HepG2 (cell line): ENCODE measurements around the gene AFTPH. TPM values are rescaled to one million over a fixed set of nuclear protein-coding genes. Genes with fewer than 3 reads are reported as not detected.

Experiments
- ATF4 ChIP-seq, 2 experiments: fragments of 450-650 bp in 1 of 2; sonication (generic) in 1 of 2; formaldehyde crosslinking; IDR thresholded peaks; 2 replicates each; pipeline versions ENCODE4 v1.5.0 to v1.8.0; 2020 to 2022; ENCODE audit warnings: mild to moderate bottlenecking in 1 of 2, missing genetic modification reagents in 1 of 2
- DPF2 ChIP-seq: sonication (generic); formaldehyde crosslinking; IDR thresholded peaks from 2 replicates; pipeline ENCODE4 v1.4.0; 2020; ENCODE audit warnings: mild to moderate bottlenecking, low read depth, missing genetic modification reagents, borderline replicate concordance
- MTF1 ChIP-seq: sonication (generic); formaldehyde crosslinking; IDR thresholded peaks from 2 replicates; pipeline ENCODE4 v1.5.0; 2020; ENCODE audit warnings: missing genetic modification reagents
- NFIC ChIP-seq: IDR thresholded peaks from 2 replicates; pipeline ENCODE4 v1.6.1; 2012; ENCODE audit warnings: mild to moderate bottlenecking, low read length, inconsistent platforms
- NONO ChIP-seq, 2 experiments: fragments of 450-650 bp in 1 of 2; sonication (generic) in 1 of 2; formaldehyde crosslinking in 1 of 2; IDR thresholded peaks in 1 of 2; conservative IDR thresholded peaks in 1 of 2; 2 replicates each; pipeline versions ENCODE4 v1.6.1 to v1.8.0; 2017 to 2022; ENCODE audit warnings: mild to moderate bottlenecking in 1 of 2, missing genetic modification reagents in 1 of 2, moderate library complexity in 1 of 2
- PHF5A ChIP-seq: IDR thresholded peaks from one replicate; pipeline ENCODE4 v1.6.1; 2018; ENCODE audit warnings: low read depth, missing genetic modification reagents; ENCODE audit not compliant: unreplicated experiment
- PRPF4 ChIP-seq: fragments of 200-400 bp; formaldehyde crosslinking; IDR thresholded peaks from 2 replicates; pipeline ENCODE4 v1.6.1; 2016; ENCODE audit warnings: low read length, low read depth; ENCODE audit not compliant: poor library complexity, severe bottlenecking
- RAD51 ChIP-seq: fragments of 450-650 bp; IDR thresholded peaks from 2 replicates; pipeline ENCODE4 v1.6.1; 2016; ENCODE audit warnings: borderline replicate concordance
- SOX5 ChIP-seq: IDR thresholded peaks from 2 replicates; pipeline ENCODE4 v1.6.1; 2016; ENCODE audit warnings: borderline replicate concordance
- SRF ChIP-seq: IDR thresholded peaks from 2 replicates; pipeline ENCODE4 v1.6.1; 2011; ENCODE audit warnings: mild to moderate bottlenecking, low read depth, low read length, moderate library complexity
- TOPORS ChIP-seq: sonication (generic); formaldehyde crosslinking; IDR thresholded peaks from 2 replicates; pipeline ENCODE4 v1.8.0; 2023; ENCODE audit warnings: mild to moderate bottlenecking, missing genetic modification reagents
- TSC22D2 ChIP-seq: sonication (generic); formaldehyde crosslinking; IDR thresholded peaks from 2 replicates; pipeline ENCODE4 v1.5.1; 2020; ENCODE audit warnings: missing genetic modification reagents, mild to moderate bottlenecking, borderline replicate concordance
- YEATS2 ChIP-seq: sonication (generic); formaldehyde crosslinking; IDR thresholded peaks from 2 replicates; pipeline ENCODE4 v1.4.0; 2020; ENCODE audit warnings: missing genetic modification reagents, borderline replicate concordance
- ZBTB1 ChIP-seq: sonication (generic); formaldehyde crosslinking; IDR thresholded peaks from 2 replicates; pipeline ENCODE4 v1.4.0; 2020; ENCODE audit warnings: missing genetic modification reagents, borderline replicate concordance
- ZBTB10 ChIP-seq: sonication (generic); formaldehyde crosslinking; IDR thresholded peaks from 2 replicates; pipeline ENCODE4 v1.4.0; 2020; ENCODE audit warnings: missing genetic modification reagents, borderline replicate concordance
- ZBTB37 ChIP-seq: sonication (generic); formaldehyde crosslinking; IDR thresholded peaks from 2 replicates; pipeline ENCODE4 v1.4.0; 2020; ENCODE audit warnings: mild to moderate bottlenecking, missing genetic modification reagents
- ZKSCAN8 ChIP-seq: IDR thresholded peaks from 2 replicates; pipeline ENCODE4 v1.6.1; 2016; ENCODE audit warnings: borderline replicate concordance, missing genetic modification reagents, missing compliant biosample characterization
- ZNF18 ChIP-seq: sonication (generic); formaldehyde crosslinking; IDR thresholded peaks from 2 replicates; pipeline ENCODE4 v1.8.0; 2022; ENCODE audit warnings: mild to moderate bottlenecking, missing genetic modification reagents; ENCODE audit not compliant: insufficient replicate concordance
- ZNF766 ChIP-seq: sonication (generic); formaldehyde crosslinking; IDR thresholded peaks from 2 replicates; pipeline ENCODE4 v1.5.0; 2020; ENCODE audit warnings: missing genetic modification reagents, borderline replicate concordance
- ZNF776 ChIP-seq: sonication (generic); formaldehyde crosslinking; IDR thresholded peaks from 2 replicates; pipeline ENCODE4 v1.4.0; 2020; ENCODE audit warnings: mild to moderate bottlenecking, missing genetic modification reagents
- polyA plus RNA-seq, 8 experiments: library from polyadenylated mRNA; depleted of rRNA in 3 of 8; stranded (reverse) in 7 of 8; unstranded in 1 of 8; fragments of >200 nt; fragmentation: Illumina TruSeq in 4 of 8; extraction: Trizol in 4 of 8; gene quantifications; 2 replicates each; pipeline versions ENCODE4 v1.2.1 to v1.2.3, GENCODE V29; 2011 to 2016; ENCODE audit warnings: low read depth in 4 of 8, missing spikeins in 1 of 8, mixed read lengths in 1 of 8; ENCODE audit not compliant: insufficient read depth in 1 of 8
- total RNA-seq, 5 experiments: library from RNA; depleted of rRNA; stranded (reverse); fragments of >200 nt; fragmentation: Illumina TruSeq; extraction: Trizol; gene quantifications; 2 replicates each; pipeline ENCODE4 v1.2.3, GENCODE V29; 2016; ENCODE audit warnings: low read depth in 1 of 5
- TF ChIP-seq, protein P1 (sequence below): sonication (generic); formaldehyde crosslinking; IDR thresholded peaks from 2 replicates; pipeline ENCODE4 v1.4.0; 2020; ENCODE audit warnings: mild to moderate bottlenecking, low read depth, missing genetic modification reagents

The AFTPH gene
- total and polyA plus RNA-seq, 2 of the 13 experiments (the other 11 are each of a cell fraction or from before 2014, with no cell fraction given) = 27.5 to 36.8 TPM

- TF ChIP-seq TSC22D2 (CRISPR knock-in tag) (no peak), TOPORS (CRISPR knock-in tag) (peak; percentile 38; the same call in 1 of the 2 replicates), ZNF18 (no peak), ZBTB37 (CRISPR knock-in tag) (no peak), PRPF4 (no peak), ZNF766 (CRISPR knock-in tag) (peak; percentile 72; the same call in 1 of the 2 replicates), PHF5A (CRISPR knock-in tag) (peak; percentile 42), YEATS2 (no peak), ATF4 (CRISPR knock-in tag; IDR thresholded peaks at IDR 0.05) (no peak), SOX5 (CRISPR knock-in tag) (no peak), RAD51 (no peak), ZBTB10 (no peak), NFIC (no peak), NONO (IDR thresholded peaks at IDR 0.05) (no peak), NONO (CRISPR knock-in tag; conservative IDR thresholded peaks at IDR 0.05) (0 out of 2 replicates have a peak, but pooled peaks have one; percentile 21), ZBTB1 (CRISPR knock-in tag) (no peak), MTF1 (CRISPR knock-in tag) (no peak), SRF (no peak), DPF2 (0 out of 2 replicates have a peak, but pooled peaks have one; percentile 43), ZKSCAN8 (no peak), ZNF776 (no peak)
- TF ChIP-seq, protein P1, sequence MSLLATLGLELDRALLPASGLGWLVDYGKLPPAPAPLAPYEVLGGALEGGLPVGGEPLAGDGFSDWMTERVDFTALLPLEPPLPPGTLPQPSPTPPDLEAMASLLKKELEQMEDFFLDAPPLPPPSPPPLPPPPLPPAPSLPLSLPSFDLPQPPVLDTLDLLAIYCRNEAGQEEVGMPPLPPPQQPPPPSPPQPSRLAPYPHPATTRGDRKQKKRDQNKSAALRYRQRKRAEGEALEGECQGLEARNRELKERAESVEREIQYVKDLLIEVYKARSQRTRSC = 0 out of 2 replicates have a peak, but pooled peaks have one; percentile 55
These were observed 82.6 kb downstream of the AFTPH start (continued) for GRCh38 chr2:64606479-64607363.
